Dendritic cell treated with granulocyte-macrophage colony-stimulating factor and Interleukin-4, amounts not matched to agents 40 ng/mL and 50 ng/mL, for 4 days (primary cell): ENCODE results near the gene ABCA3.
"Not testable (repeated sequence)": the region's sequence is repeated elsewhere in the genome, so short reads cannot be mapped to it uniquely, and the experiment has no call there.

ENCODE experiments used
- H3K27ac Mint-ChIP-seq: one replicate; pipeline ENCODE4 v1.8.0; 2022; ENCODE audit warnings: mild to moderate bottlenecking, mixed read lengths
- H3K27me3 Mint-ChIP-seq: one replicate; pipeline ENCODE4 v1.8.0; 2022; ENCODE audit warnings: mild to moderate bottlenecking, mixed read lengths
- H3K36me3 Mint-ChIP-seq: one replicate; pipeline ENCODE4 v1.8.0; 2022; ENCODE audit warnings: low read depth, mixed read lengths
- H3K4me1 Mint-ChIP-seq: one replicate; pipeline ENCODE4 v1.8.0; 2022; ENCODE audit warnings: low read depth, mixed read lengths
- H3K4me3 Mint-ChIP-seq: one replicate; pipeline ENCODE4 v1.8.0; 2022; ENCODE audit warnings: mild to moderate bottlenecking, moderate library complexity, mixed read lengths
- H3K9me3 Mint-ChIP-seq: one replicate; pipeline ENCODE4 v1.8.0; 2022; ENCODE audit warnings: mixed read lengths
- intact Hi-C: fragments of 100-400 bp; cut with micrococcal nuclease; formaldehyde crosslinking; loops from one replicate; pipeline ENCODE4 v1.15.0; 2022

ABCA3 gene

DNA sequence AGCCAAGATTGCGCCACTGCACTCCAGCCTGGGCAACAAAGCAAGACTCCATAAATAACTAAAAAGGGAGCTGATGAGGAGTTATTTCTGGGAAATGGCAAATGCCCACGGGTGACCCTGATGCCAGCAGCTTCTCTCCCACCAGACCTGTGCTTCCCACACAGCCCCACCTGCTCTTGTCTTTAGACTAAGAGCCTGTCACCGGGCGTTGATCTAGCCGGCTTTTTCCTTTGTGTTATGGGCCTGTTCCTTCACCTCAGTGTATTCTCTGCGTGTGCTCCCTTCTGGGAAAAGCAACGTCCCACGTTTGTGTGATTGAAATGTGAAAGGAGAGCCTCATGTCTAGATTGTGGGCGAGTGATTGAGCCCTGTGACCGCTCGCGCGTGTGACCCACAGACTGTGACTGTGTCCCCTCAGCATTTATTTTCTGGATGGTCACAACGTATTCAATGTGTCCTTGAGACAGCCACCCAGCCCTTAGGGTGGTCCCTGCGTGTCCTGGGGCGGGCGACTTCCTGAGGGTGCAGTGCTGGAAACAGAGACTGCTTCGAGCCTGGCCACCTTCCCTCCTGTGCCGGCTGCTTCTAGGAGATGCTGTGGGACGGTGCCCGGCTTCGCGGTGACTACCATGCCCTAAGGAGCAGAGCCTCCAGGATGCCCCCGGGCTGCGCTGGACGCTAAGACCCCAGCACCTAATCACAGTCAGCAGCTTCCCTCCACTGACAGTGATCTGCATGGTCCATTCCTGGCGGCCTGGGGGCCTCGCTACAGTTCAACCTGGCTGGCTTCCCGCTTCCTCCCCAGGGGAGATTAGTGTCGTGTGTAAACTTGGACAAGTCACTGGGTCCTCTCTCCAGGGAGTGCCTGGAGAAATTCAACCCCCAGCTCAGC is 64.8 kb downstream of the ABCA3 start:
- Mint-ChIP-seq H3K36me3 (peaks cover 9% of the 10 kb centered on the region), H3K4me1 (peaks cover 23% of the 10 kb centered on the region), H3K4me3 (no peak overlapping the region), H3K27me3 (no peaks in the 10 kb centered on the region), H3K9me3 (no peaks in the 10 kb centered on the region), H3K27ac (no peak overlapping the region)
- intact Hi-C loops: no loop called here

DNA sequence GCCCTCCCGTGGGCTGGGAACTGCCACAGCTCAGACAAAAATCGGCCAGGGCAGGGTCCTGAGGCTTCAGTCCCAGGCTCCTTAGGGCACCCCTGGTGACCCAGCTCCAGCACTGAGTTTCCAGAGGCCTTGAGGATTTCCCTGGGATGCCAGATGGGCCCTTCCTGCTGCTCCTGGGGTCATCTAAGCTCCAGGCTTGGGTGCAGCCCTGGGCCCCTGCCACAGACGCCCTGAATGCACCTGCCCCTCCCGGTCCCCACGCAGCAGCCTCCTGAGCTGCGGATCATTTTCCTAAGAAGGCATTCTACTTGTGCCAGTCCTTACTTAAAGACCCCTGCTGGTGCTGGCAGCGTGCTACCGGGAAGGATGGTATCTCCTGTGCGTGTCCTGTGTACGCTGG is 66.6 kb downstream of the ABCA3 start:
- Mint-ChIP-seq H3K36me3 (peaks cover 15% of the 10 kb centered on the region), H3K4me3 (no peak overlapping the region), H3K4me1 (peaks cover 36% of the 10 kb centered on the region), H3K27ac (no peak overlapping the region), H3K27me3 (no peaks in the 10 kb centered on the region), H3K9me3 (no peaks in the 10 kb centered on the region)
- intact Hi-C loops: no loop called here

DNA sequence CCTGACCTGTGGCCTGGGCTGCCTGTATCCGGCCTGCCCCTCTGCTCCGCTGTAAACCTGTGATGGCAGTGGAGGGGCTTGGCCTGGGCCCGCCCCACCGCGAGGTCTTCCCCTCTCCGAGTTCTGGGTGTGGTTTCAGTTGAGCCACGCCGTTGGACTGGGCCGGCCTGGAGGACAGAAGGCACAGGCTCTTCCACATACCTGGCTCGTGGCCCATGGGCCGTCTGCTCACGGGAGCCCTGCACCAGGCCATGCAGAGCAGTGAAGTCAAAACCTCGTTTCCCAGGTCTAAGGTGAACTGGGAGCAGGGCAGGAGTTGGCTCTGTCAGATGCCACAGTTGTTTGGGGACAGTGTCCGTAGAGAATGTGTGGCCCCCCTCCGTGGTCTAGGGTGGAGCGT is 67.0 kb downstream of the ABCA3 start:
- H3K4me3 Mint-ChIP-seq: no peak overlapping the region
- peaks cover 20% of the 10 kb centered on the region for H3K36me3 Mint-ChIP-seq
- no peaks in the 10 kb centered on the region for H3K9me3 Mint-ChIP-seq
- intact Hi-C loops: no loop called here
- H3K27ac Mint-ChIP-seq: peak overlapping the region; percentile 71
- no peaks in the 10 kb centered on the region for H3K27me3 Mint-ChIP-seq
- peaks cover 36% of the 10 kb centered on the region for H3K4me1 Mint-ChIP-seq

DNA sequence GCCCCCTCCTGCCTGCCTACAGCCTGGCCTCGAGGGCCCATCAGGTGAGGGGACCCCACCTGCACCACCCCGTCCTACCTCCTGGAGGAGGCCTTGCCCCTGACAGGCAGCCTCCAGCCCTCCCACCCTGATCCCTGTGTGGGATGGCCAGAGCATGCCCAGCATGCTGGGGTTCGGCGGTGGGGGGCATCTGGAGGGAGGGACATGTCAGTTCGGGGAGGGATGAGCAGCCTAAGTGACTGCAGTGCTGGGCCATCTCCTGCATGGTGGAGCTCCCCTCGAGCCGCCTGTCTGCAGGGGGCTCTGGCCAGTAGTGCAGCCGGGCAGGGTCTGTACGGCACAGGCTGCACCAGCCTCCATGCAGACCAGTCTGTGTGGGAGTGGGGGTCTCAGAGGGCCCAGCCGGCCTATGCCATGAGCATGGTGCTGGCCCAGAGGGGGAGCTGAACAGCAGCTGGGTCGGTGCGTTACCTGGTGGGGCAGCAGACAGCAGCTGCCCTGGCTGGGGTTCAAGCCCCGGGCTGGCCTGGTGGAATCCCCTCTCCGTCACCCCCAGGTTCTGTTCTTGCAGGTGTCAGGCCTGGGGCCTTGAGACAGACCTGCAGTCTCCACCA is 68.6 kb downstream of the ABCA3 start:
- Mint-ChIP-seq H3K27ac (no peak overlapping the region), H3K27me3 (no peaks in the 10 kb centered on the region)

DNA sequence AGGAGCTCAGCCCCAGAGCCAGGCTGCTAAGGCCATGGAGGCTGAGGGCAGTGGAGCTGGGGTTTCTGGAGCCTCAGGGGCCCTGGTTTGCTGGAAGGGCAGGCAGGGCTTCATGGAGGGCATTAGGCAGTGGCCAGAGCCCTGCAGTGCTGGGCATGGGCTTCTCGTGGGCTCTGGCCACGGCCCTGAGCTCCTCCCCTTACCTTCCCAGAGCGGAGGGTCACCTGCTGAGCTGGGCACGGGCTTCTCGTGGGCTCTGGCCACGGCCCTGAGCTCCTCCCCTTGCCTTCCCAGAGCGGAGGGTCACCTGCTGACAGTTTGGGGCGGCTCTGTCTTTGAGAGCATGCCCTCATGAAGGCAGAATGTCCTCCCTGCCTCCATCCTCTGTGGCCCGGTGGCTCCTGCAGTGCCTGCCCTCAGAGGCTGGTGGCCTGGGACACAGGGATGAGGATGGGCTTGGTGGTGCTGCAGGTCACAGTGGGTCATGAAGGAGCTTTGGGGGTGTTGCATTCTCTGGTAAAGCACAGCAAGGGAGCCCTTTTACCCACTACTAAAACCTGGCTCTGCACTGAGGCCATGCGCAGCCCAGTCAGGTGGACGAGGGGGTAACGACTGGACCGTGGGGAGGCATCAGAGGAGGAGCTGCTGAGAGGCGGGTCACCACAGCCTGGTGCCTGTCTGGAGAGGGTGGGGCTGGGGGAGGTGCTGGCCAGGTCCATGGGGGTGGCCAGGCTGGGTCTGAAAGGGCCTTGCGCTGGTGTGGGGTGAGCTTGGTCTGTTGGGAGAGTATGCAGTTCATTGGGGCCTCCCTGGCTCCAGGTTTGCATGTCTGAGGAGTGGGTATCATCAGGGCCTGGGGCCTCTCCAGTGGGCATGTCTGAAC is 69.7 kb downstream of the ABCA3 start:
- H3K4me3 Mint-ChIP-seq: no peak overlapping the region
- H3K27me3 Mint-ChIP-seq: no peaks in the 10 kb centered on the region
- no peak overlapping the region for H3K27ac Mint-ChIP-seq
- intact Hi-C loops: no loop called here
- peaks cover 47% of the 10 kb centered on the region for H3K4me1 Mint-ChIP-seq
- no peaks in the 10 kb centered on the region for H3K9me3 Mint-ChIP-seq
- H3K36me3 Mint-ChIP-seq: peaks cover 45% of the 10 kb centered on the region

More for the DNA sequence above, 68.6 kb downstream of the ABCA3 start:
- Mint-ChIP-seq H3K9me3 (no peaks in the 10 kb centered on the region), H3K36me3 (peaks cover 34% of the 10 kb centered on the region), H3K4me1 (peaks cover 36% of the 10 kb centered on the region), H3K4me3 (no peak overlapping the region)
- intact Hi-C loops: no loop called here

DNA sequence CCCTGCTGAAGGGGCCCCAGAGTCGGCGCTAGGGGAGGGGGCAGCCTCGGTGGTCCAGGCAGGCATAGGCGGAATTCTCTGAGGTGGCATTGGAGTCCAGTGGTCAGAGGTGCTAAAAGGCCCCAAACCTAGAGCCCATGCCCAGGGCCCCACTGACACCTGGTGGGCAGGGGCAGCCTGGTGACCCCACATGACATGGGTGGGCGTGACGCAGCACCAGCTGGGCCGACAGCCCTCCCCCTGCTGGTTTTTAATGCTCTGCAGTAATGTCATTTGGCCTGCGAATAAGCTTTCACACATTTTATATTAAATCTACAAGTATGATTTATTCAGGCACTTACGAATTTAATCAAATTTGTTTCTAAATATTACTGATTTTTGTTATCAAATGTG is 70.5 kb downstream of the ABCA3 start:
- Mint-ChIP-seq H3K9me3 (no peaks in the 10 kb centered on the region), H3K4me1 (peaks cover 52% of the 10 kb centered on the region), H3K27me3 (no peaks in the 10 kb centered on the region), H3K36me3 (peaks cover 53% of the 10 kb centered on the region), H3K27ac (peak overlapping the region; percentile 98), H3K4me3 (no peak overlapping the region)
- intact Hi-C loops: no loop called here

DNA sequence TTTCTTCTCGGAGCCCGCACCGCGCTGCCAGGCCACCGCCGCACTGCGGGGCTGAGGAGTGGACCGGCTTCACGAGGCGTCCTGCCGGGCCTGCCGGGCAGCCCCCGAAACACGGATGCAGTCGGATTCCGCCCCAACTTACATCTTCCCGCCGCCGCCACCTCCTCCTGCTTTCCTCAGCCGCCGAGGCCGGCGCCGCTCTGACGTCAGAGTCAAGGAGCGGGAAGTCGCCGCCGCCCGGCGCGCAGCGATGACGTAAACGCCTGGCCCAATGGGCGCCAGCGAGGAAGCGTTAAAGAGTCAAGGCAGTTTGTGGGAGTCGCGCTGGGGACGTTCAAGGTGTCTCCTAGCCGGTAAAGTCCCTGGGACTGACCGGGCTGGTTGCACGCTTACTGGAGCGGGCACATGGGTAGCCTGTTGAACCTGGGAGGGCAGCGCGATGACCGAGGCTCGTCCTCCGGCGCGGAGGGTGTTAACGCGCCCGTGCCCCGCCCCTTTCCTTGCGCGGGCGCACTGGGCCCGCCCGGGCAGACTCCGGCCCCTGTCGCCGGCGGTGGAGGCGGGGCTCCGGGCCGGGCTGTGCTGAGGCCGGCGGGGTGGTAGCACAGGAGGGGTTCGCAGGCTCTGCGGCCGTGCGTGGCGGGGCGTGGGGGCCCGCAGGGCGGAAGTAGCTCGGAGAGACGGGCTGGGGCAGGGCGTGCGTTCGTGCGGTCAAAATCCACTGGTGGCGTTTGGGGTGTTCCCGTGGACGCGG is 72.4 kb downstream of the ABCA3 start, which contains the start of gene RNPS1:
Gene RNPS1 (minus strand): TSS at position 214 of the 754 bp plus-strand sequence. CDS start 3,483 bp downstream, outside the sequence.
- peaks cover 62% of the 10 kb centered on the region for H3K4me1 Mint-ChIP-seq
- intact Hi-C loops: loop anchor here (1.0 to 10.0 kb wide), 2 partner anchors 17 to 237 kb away; partner anchors contain the start of gene ECI1
- H3K4me3 Mint-ChIP-seq: peak within 1 kb of the TSS; percentile 97
- H3K27ac Mint-ChIP-seq: peak within 1 kb of the TSS; percentile 98
- peaks cover 66% of the 10 kb centered on the region for H3K36me3 Mint-ChIP-seq
- no peaks in the 10 kb centered on the region for H3K9me3 Mint-ChIP-seq
- H3K27me3 Mint-ChIP-seq: no peaks in the 10 kb centered on the region

DNA sequence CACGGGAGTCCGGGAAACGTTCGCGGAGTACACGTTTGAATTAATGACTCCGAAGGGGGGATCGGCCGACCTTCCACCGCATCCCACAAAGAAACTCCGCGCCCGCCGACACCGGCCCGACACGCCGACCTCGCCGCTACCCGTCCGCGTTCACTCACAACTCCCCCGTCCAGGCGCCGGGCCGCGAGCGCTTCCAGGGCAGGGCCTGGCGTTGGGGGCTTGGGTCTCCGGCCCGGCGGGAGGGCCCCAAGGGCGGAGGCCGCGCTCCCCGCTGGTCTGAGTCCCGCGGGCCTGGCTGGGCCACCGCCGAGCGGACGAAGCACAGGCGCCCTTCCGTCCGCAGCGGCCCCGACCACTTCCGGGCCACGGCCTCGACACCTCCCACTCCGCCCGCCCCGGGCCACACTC is 73.0 kb downstream of the ABCA3 start:
- H3K27me3 Mint-ChIP-seq, H3K9me3 Mint-ChIP-seq: not testable (repeated sequence)
- Mint-ChIP-seq H3K4me3 (peak overlapping the region; percentile 97), H3K27ac (peak overlapping the region; percentile 98), H3K36me3 (peaks cover 70% of the 10 kb centered on the region), H3K4me1 (peaks cover 56% of the 10 kb centered on the region)
- intact Hi-C loops: loop anchor here (10.0 kb wide), 1 partner anchor 237 kb away; no protein-coding TSS in a partner anchor

DNA sequence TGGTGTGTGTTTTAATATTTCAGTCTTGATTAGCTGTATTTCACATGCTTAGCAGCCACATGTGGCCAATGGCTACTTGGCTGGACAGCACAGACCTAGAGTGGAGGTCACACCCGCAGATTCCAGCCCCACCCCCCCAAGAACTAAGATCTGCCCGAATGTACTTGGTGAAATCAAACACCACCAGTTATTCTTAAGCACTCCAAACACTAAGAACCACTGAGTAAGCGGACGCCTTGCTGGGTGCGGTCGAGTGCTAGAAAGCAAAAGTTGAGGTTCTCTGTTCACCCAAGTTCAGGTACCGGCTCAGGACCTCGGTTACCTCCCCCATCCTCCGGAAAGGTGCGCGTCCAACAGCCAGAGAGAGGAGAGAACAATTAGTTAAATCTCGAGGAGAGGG is 73.6 kb downstream of the ABCA3 start:
- peaks cover 76% of the 10 kb centered on the region for H3K36me3 Mint-ChIP-seq
- H3K4me1 Mint-ChIP-seq: peaks cover 51% of the 10 kb centered on the region
- H3K27ac Mint-ChIP-seq: peak overlapping the region; percentile 98
- H3K27me3 Mint-ChIP-seq, H3K9me3 Mint-ChIP-seq: not testable (repeated sequence)
- intact Hi-C loops: loop anchor here (10.0 kb wide), 1 partner anchor 238 kb away; no protein-coding TSS in a partner anchor
- peak overlapping the region; percentile 97 for H3K4me3 Mint-ChIP-seq

DNA sequence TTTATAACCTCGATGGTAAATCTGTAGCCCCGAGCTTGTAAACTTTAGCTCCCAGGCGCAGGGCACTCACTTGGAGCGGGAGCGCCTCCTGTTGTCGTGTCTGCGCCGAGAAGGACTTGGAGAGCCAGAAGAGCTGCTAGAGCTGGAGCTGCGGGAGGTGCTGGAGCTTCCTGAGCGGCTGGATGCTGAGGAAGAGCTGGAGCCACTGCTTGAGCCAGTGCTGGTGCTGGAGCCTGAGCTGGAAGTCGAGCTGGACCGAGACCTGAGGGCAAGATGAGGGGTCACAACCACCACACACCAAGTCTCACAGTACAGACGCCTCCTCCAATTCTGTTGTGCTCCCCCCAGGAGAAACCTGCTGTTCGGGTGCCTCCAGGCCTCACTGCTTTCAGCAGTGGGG is 77.5 kb downstream of the ABCA3 start:
- H3K4me3 Mint-ChIP-seq, H3K27ac Mint-ChIP-seq, H3K27me3 Mint-ChIP-seq, H3K9me3 Mint-ChIP-seq: not testable (repeated sequence)
- Mint-ChIP-seq H3K4me1 (peaks cover 26% of the 10 kb centered on the region), H3K36me3 (peaks cover 99% of the 10 kb centered on the region)
- intact Hi-C loops: loop anchor here (10.0 kb wide), 1 partner anchor 242 kb away; no protein-coding TSS in a partner anchor

DNA sequence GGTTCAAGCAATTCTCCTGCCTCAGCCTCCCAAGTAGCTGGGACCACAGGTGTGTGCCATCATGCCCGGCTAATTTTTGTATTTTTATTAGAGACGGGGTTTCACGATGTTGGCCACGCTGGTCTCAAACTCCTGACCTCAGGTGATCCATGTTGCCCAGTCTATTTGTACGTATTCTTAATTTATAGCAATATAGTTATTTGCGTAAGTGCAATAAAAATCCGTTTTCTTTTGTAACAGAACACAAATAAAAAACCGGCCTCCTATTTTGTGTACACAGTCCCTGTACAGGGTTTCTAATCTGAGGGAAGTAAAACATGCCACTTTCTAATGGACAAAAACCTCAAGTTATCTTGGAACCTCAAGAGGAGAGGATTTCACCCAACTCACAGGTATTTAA is 80.3 kb downstream of the ABCA3 start:
- Mint-ChIP-seq H3K4me3 (no peak overlapping the region), H3K27ac (no peak overlapping the region), H3K36me3 (peaks cover 100% of the 10 kb centered on the region), H3K27me3 (no peaks in the 10 kb centered on the region), H3K9me3 (no peaks in the 10 kb centered on the region), H3K4me1 (peaks cover 11% of the 10 kb centered on the region)
- intact Hi-C loops: loop anchor here (10.0 kb wide), 1 partner anchor 245 kb away; no protein-coding TSS in a partner anchor

DNA sequence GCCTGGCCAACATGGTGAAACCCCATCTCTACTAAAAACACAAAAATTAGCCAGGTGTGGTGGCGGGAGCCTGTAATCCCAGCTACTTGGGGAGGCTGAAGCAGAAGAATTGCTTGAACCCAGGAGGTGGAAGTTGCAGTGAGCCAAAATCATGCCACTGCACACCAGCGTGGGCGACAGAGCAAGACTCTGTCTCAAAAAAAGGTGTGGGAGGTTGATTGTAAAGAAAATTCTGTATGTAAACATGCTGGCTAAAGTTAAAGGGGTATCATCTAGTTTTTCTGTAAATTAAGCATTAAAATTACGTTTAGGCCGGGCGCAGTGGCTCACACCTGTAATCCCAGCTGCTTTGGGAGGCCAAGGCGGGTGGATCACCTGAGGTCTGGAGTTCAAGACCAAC is 82.0 kb downstream of the ABCA3 start:
- H3K4me3 Mint-ChIP-seq, intact Hi-C loops, H3K4me1 Mint-ChIP-seq, H3K27me3 Mint-ChIP-seq, H3K27ac Mint-ChIP-seq, H3K9me3 Mint-ChIP-seq: not testable (repeated sequence)
- peaks cover 100% of the 10 kb centered on the region for H3K36me3 Mint-ChIP-seq

DNA sequence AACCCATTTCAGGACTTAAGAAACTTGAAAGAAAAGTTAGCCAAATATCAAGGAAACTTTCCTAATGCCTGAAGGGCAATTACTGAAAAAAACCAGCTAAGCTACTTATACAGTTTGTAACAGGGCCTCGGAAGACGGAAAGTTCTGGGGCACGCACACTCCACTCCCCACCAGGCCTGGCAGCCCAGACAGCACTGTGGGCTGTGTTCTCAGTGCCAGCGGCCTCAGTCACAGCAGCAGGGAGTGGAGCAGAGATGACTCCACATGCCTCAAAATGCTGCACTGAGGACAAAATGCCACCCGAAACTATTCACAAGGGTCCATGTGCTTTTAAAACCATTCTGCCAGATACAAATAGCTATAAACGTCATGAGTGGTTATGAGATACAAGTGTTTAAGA is 82.8 kb downstream of the ABCA3 start:
- H3K4me3 Mint-ChIP-seq: no peak overlapping the region
- no peak overlapping the region for H3K27ac Mint-ChIP-seq
- H3K4me1 Mint-ChIP-seq: no peaks in the 10 kb centered on the region
- H3K36me3 Mint-ChIP-seq: peaks cover 100% of the 10 kb centered on the region
- intact Hi-C loops: no loop called here
- H3K27me3 Mint-ChIP-seq: no peaks in the 10 kb centered on the region
- no peaks in the 10 kb centered on the region for H3K9me3 Mint-ChIP-seq
